Omental fat pad (tissue), 4 donors: ENCODE results near the gene LPAR6. TPM values are rescaled to one million over a fixed set of nuclear protein-coding genes. Genes with fewer than 3 reads are reported as not detected.

Experiments
- ATAC-seq: fragments of 150-250 bp; one replicate; pipeline ENCODE4 v1.9.1; 2016; ENCODE audit warnings: mild to moderate bottlenecking, moderate library complexity; ENCODE audit not compliant: low FRiP score
- DNase-seq: peaks from one replicate; pipeline ENCODE4 v3.0.0-alpha.2; 2019; ENCODE audit warnings: low spot score
- CTCF ChIP-seq, 3 donors: fragments of 450-650 bp; IDR thresholded peaks; one replicate each; pipeline ENCODE4 v1.5.1; 2016 to 2017; ENCODE audit warnings: antibody characterized with exemption in 3 of 3, mild to moderate bottlenecking in 3 of 3, moderate library complexity in 2 of 3
- small RNA-seq: library from RNA; depleted of rRNA; stranded (forward); fragments of <200 nt; gene quantifications from one replicate; pipeline ENCODE3, GENCODE V24; 2016
- total RNA-seq, 4 donors: library from RNA; depleted of rRNA; stranded (reverse); fragments of >200 nt; gene quantifications; one replicate each; pipeline ENCODE4 v1.1.0, GENCODE V29; 2016

The LPAR6 gene
- total RNA-seq, 4 donors from 2014 or later: 19.0 to 87.6 (median 33.4) TPM

DNA sequence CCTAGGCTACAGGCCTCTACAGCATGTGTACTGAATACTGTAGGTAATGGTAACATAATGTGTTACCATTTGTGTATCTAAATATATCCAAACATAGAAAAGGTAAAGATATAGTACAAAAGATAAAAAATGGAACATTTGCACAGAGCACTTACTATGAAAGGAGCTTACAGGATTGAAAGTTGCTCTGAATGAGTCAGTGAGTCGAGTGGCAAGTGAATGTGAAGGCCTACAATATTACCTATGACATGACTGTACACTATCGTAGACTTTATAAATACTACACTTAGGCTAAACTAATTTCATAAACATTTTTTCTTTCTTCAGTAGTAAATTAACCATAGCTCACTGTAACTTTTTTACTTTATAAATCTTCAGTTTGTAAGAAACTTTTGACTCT is 35.1 kb downstream of the LPAR6 start:
- no peak for ATAC-seq
- TF ChIP-seq CTCF (IDR thresholded peaks at IDR 0.05): no peak
- no peak for DNase-seq

- ATAC-seq: no peak
- DNase-seq: no peak
- no peak for TF ChIP-seq CTCF (IDR thresholded peaks at IDR 0.05)
These were observed 42.1 kb downstream of the LPAR6 start for GRCh38 chr13:48370815-48371214.

DNA sequence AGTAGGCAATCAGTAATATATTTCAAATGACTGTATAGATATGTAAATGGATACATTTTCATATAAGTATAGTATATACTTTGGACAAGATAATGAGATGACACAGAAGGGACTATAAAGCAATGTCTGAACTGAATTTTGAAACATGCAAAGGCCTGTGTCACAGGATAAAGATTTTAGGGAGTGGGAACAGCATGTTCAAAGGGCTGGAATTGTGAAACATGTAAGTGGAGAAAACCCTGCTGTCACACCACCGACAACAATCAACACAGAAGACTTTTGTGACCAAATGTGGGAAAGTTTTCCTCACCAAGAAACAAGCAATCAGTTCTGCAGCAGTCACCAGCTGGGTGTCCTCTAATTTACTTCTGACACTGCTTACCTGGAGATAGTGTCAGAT is 42.9 kb downstream of the LPAR6 start:
- no peak for ATAC-seq
- no peak for TF ChIP-seq CTCF (IDR thresholded peaks at IDR 0.05)
- DNase-seq: no peak

Small RNA genes lying within 50 kb of the gene (small RNA-seq; reads per million reads assigned to genes)
- not detected for gene RF00017

Other genes starting within 250 kb of the LPAR6 start
- gene ITM2B, start 179.9 kb downstream of the LPAR6 start, total RNA-seq: 100 to 1,000 TPM; 455 to 728 (median 534) TPM
- 10 to 100 TPM; 26.5 to 42.6 (median 37.5) TPM for gene RB1, start 109.4 kb downstream of the LPAR6 start, total RNA-seq
- 10 to 100 TPM in 3 of 4 donors, 1 to 10 TPM in 1; 6.7 to 30.6 (median 13.0) TPM for gene RCBTB2, start 120.0 kb upstream of the LPAR6 start, total RNA-seq
- gene CYSLTR2, start 240.8 kb upstream of the LPAR6 start, total RNA-seq: 1 to 10 TPM in 3 of 4 donors, under 1 TPM in 1; 0.31 to 4.4 (median 2.6) TPM